Neural progenitor cell (in vitro differentiated cells): Measurements from ENCODE around the gene VWA8.

Source experiments
- CTCF ChIP-seq: fragments of 200-600 bp; sonication (generic); IDR thresholded peaks from 2 replicates; pipeline ENCODE4 v1.5.1; 2017; ENCODE audit warnings: antibody characterized with exemption, mild to moderate bottlenecking
- EZH2 ChIP-seq: fragments of 200-600 bp; sonication (generic); IDR thresholded peaks from 2 replicates; pipeline ENCODE4 v1.6.1; 2017; ENCODE audit warnings: antibody characterized with exemption, mild to moderate bottlenecking, moderate library complexity

GRCh38 chr13:41997396-41997795 is 36.5 kb upstream of the VWA8 start:
- TF ChIP-seq CTCF (no peak), EZH2 (no peak)
